OCI-LY7 (cell line): ENCODE data around the gene CACNA1B. TPM values are rescaled to one million over a fixed set of nuclear protein-coding genes. Genes with fewer than 3 reads are reported as not detected.

Experiments
- BruUV-seq: library from RNA; stranded (reverse); fragments of 400-500 nt; replicated peaks from 2 replicates; lab custom pipeline; 2021; lab: Mats Ljungman, UMichigan
- CTCF ChIA-PET: fragments of 300-600 bp; sonication (Branson Sonifier 250); formaldehyde crosslinking; loops from one replicate; lab custom pipeline; 2022; ENCODE audit warnings: antibody characterized with exemption; ENCODE audit not compliant: unreplicated experiment; lab: Charles Lee
- POLR2A ChIA-PET: fragments of 300-600 bp; sonication (Branson Sonifier 250); formaldehyde crosslinking; loops from one replicate; lab custom pipeline; 2022; ENCODE audit warnings: antibody characterized with exemption; lab: Charles Lee
- DNase-seq: peaks from one replicate; pipeline ENCODE4 v3.0.0-alpha.2; 2015; ENCODE audit warnings: low spot score
- H2AFZ ChIP-seq: fragments of 200-600 bp; sonication (generic), shearing (Covaris generic); 2 replicates; pipeline ENCODE4 v1.6.1; 2014; ENCODE audit warnings: mild to moderate bottlenecking, antibody characterized with exemption, low read length, moderate library complexity
- H3K27ac ChIP-seq: fragments of 200-600 bp; sonication (generic); 2 replicates; pipeline ENCODE4 v1.5.1; 2014; ENCODE audit warnings: mixed run types, low read depth, mild to moderate bottlenecking, moderate library complexity, low read length, inconsistent platforms; ENCODE audit not compliant: poor library complexity, severe bottlenecking
- H3K36me3 ChIP-seq: fragments of 200-600 bp; sonication (generic); 2 replicates; pipeline ENCODE4 v1.6.1; 2014; ENCODE audit warnings: mild to moderate bottlenecking, antibody characterized with exemption, low read length, moderate library complexity, mixed read lengths; ENCODE audit not compliant: insufficient read depth
- H3K4me1 ChIP-seq: fragments of 200-600 bp; sonication (generic); 2 replicates; pipeline ENCODE4 v1.5.1; 2014; ENCODE audit warnings: mild to moderate bottlenecking, low read length; ENCODE audit not compliant: insufficient read depth, poor library complexity, severe bottlenecking
- H3K4me2 ChIP-seq: fragments of 200-600 bp; sonication (generic); 2 replicates; pipeline ENCODE4 v1.6.1; 2014; ENCODE audit warnings: mild to moderate bottlenecking, low read length
- H3K4me3 ChIP-seq: fragments of 200-600 bp; sonication (generic); 2 replicates; pipeline ENCODE4 v1.5.1; 2014; ENCODE audit warnings: mild to moderate bottlenecking, low read depth, low read length; ENCODE audit not compliant: poor library complexity, severe bottlenecking
- H3K79me2 ChIP-seq: fragments of 200-600 bp; sonication (generic); 2 replicates; pipeline ENCODE4 v1.6.1; 2016; ENCODE audit warnings: low read depth, mild to moderate bottlenecking, low read length, moderate library complexity, mixed read lengths; ENCODE audit not compliant: insufficient read depth
- H3K9me2 ChIP-seq: fragments of 200-600 bp; sonication (generic); 2 replicates; pipeline ENCODE4 v1.6.1; 2016; ENCODE audit warnings: mild to moderate bottlenecking, low read length, mixed read lengths; ENCODE audit not compliant: insufficient read depth
- H3K9me3 ChIP-seq: fragments of 200-600 bp; sonication (generic); 2 replicates; pipeline ENCODE4 v1.6.1; 2014; ENCODE audit warnings: mild to moderate bottlenecking, mixed run types, low read length, mixed read lengths
- H4K20me1 ChIP-seq: fragments of 200-600 bp; sonication (generic); 2 replicates; pipeline ENCODE4 v1.6.1; 2014; ENCODE audit warnings: mild to moderate bottlenecking, antibody characterized with exemption, low read length, moderate library complexity, mixed read lengths; ENCODE audit not compliant: insufficient read depth
- CTCF ChIP-seq: fragments of 200-600 bp; sonication (generic); conservative IDR thresholded peaks from 2 replicates; pipeline ENCODE4 v1.5.1; 2014; ENCODE audit warnings: mild to moderate bottlenecking, antibody characterized with exemption, low read length, moderate library complexity, mixed read lengths
- EZH2phosphoT487 ChIP-seq: fragments of 200-600 bp; sonication (generic); IDR thresholded peaks from 2 replicates; pipeline ENCODE4 v1.6.1; 2018; ENCODE audit warnings: low read depth, borderline replicate concordance, mild to moderate bottlenecking, mixed run types, antibody characterized with exemption, low read length, moderate library complexity, mixed read lengths
- intact Hi-C: fragments of 100-400 bp; cut with micrococcal nuclease; formaldehyde crosslinking; loops from one replicate; pipeline ENCODE4 v1.10.0; 2022; ENCODE audit not compliant: unreplicated experiment
- total RNA-seq, 2 experiments: library from RNA; depleted of rRNA in 1 of 2; stranded (reverse); fragments of >200 nt in 1 of 2; shearing (Covaris generic) in 1 of 2; gene quantifications; 2 replicates each; pipeline ENCODE4 v1.2.3, GENCODE V29; 2014 to 2022

The CACNA1B gene
- total RNA-seq, 2 experiments from 2014 or later = not detected

GRCh38 chr9:137875354-137875753 lies 2.2 kb upstream of the CACNA1B start:
- Histone ChIP-seq H3K4me2 (no peak overlapping the region), H3K27ac (no peak overlapping the region), H3K4me3 (no peak overlapping the region), H4K20me1 (no peaks in the 10 kb centered on the region), H3K9me3 (no peaks in the 10 kb centered on the region), H3K4me1 (no peaks in the 10 kb centered on the region), H3K36me3 (no peaks in the 10 kb centered on the region), H3K9me2 (no peaks in the 10 kb centered on the region), H2AFZ (no peak overlapping the region), H3K79me2 (no peaks in the 10 kb centered on the region)
- CTCF ChIA-PET = no interaction called here
- no peak for DNase-seq
- no TSS peak for BruUV-seq
- no peak for TF ChIP-seq EZH2phosphoT487
- intact Hi-C loops = no loop called here
- POLR2A ChIA-PET = no interaction called here

GRCh38 chr9:137875846-137876245 lies 1.7 kb upstream of the CACNA1B start:
- DNase-seq = no peak
- intact Hi-C loops = no loop called here
- Histone ChIP-seq H3K4me3 (no peak overlapping the region), H2AFZ (no peak overlapping the region), H3K27ac (no peak overlapping the region), H3K9me2 (no peaks in the 10 kb centered on the region), H3K79me2 (no peaks in the 10 kb centered on the region), H3K4me2 (no peak overlapping the region), H4K20me1 (no peaks in the 10 kb centered on the region), H3K36me3 (no peaks in the 10 kb centered on the region), H3K4me1 (no peaks in the 10 kb centered on the region), H3K9me3 (no peaks in the 10 kb centered on the region)
- TF ChIP-seq EZH2phosphoT487 (no peak), CTCF (no peak)
- ChIA-PET CTCF (no interaction called here), POLR2A (no interaction called here)
- no TSS peak for BruUV-seq

DNA sequence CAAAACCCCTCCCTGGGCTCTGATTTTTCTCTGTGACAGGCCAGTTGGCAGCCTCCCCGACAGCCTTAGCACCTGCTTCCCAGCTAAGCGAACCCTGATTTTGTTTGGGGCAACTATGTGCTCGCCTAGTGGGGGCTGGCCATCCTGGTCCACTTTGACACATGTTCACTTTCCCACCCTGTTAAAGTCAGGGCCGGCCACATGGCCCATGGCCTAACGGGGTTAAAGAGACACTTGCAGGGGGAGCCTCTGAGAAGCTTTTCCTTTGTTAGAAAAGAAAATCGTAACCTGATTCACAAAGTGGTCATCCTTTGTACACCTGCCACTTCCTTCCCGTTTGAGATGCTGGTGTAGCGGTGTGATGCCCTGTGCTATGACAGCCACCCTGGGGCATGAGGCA lies 1.3 kb upstream of the CACNA1B start:
- Histone ChIP-seq H3K27ac (no peak overlapping the region), H3K36me3 (no peaks in the 10 kb centered on the region), H3K9me3 (no peaks in the 10 kb centered on the region), H3K4me3 (no peak overlapping the region), H3K4me1 (no peaks in the 10 kb centered on the region), H3K79me2 (no peaks in the 10 kb centered on the region), H4K20me1 (no peaks in the 10 kb centered on the region), H2AFZ (no peak overlapping the region), H3K9me2 (no peaks in the 10 kb centered on the region), H3K4me2 (no peak overlapping the region)
- ChIA-PET CTCF (no interaction called here), POLR2A (no interaction called here)
- BruUV-seq = no TSS peak
- intact Hi-C loops = no loop called here
- no peak for DNase-seq
- TF ChIP-seq EZH2phosphoT487 (no peak), CTCF (no peak)
